Pancreas (tissue), 10 donors: ENCODE data around the gene SV2C. TPM values are rescaled to one million over a fixed set of nuclear protein-coding genes. Genes with fewer than 3 reads are reported as not detected.
A peak's percentile ranks its signal among the peaks of the same experiment; 100 is the strongest.

Experiments
- ATAC-seq, 4 donors: fragments of 200-7000 bp; cut with Tn5 transposase; one replicate each; pipeline versions ENCODE4 v1.8.0 to v1.9.1; 2020; ENCODE audit warnings: mild to moderate bottlenecking in 4 of 4, moderate library complexity in 4 of 4
- DNase-seq, 6 donors: peaks; one replicate each; pipeline ENCODE4 v3.0.0-alpha.2; 2020
- FAIRE-seq: peaks from 2 replicates; lab custom pipeline; 2012; peaks lifted over from hg19 to GRCh38; lab: Jason Lieb, UNC
- H3K27ac ChIP-seq, 4 donors: fragments of 200-600 bp; sonication (generic); 1 replicate in 3 of 4; 2 replicates in 1 of 4; pipeline versions ENCODE4 v1.5.0 to v1.8.0; 2020
- H3K27me3 ChIP-seq, 4 donors: fragments of 200-600 bp; one replicate each; pipeline ENCODE4 v1.8.0; 2021
- H3K36me3 ChIP-seq, 3 donors: fragments of 200-600 bp; sonication (generic) in 1 of 3; one replicate each; pipeline versions ENCODE4 v1.5.0 to v1.8.0; 2020 to 2021
- H3K4me1 ChIP-seq, 3 donors: fragments of 200-600 bp; one replicate each; pipeline ENCODE4 v1.8.0; 2021
- H3K4me3 ChIP-seq, 4 donors: fragments of 200-600 bp; sonication (generic) in 2 of 4; one replicate each; pipeline versions ENCODE4 v1.5.0 to v1.8.0; 2020 to 2021
- H3K9me3 ChIP-seq, 4 donors: fragments of 200-600 bp; one replicate each; pipeline ENCODE4 v1.8.0; 2021
- CTCF ChIP-seq, 4 donors: fragments of 200-600 bp; sonication (generic) in 3 of 4; IDR thresholded peaks; one replicate each; pipeline versions ENCODE4 v1.5.0 to v1.8.0; 2021; ENCODE audit warnings: antibody characterized with exemption in 4 of 4
- WGBS, 2 donors: extraction: QIAGEN DNeasy Blood & Tissue Kit; methylation state at CpG; one replicate each; pipeline ENCODE4 v1.1.7; 2013; 5-methylcytosine and 5-hydroxymethylcytosine counted together
- intact Hi-C, 3 donors: fragments of 100-400 bp; cut with DNase I; formaldehyde crosslinking; loops; one replicate each; pipeline versions ENCODE4 v1.11.1 to v1.14.2; 2022
- polyA plus RNA-seq, 2 donors: library from polyadenylated mRNA; stranded (reverse); fragments of 200-250 nt; gene quantifications; one replicate each; pipeline ENCODE4 v1.2.3, GENCODE V29; 2013
- total RNA-seq, 6 donors: library from RNA; stranded (reverse); fragmentation: NEBNext Ultra II Directional in 4 of 6; extraction: Animal tissue kit (Norgen Biotek cat#: 25700) in 4 of 6; gene quantifications; one replicate each; pipeline versions ENCODE4 v1.2.1 to v1.2.4, GENCODE V29; 2021 to 2023
- donor health status: healthy with polysubstance abuse.
- donor health status: DM: no; HTN: no; CAD: no; lungs with moderate emphysema.
- donor health status: DM: no; HTN: no; CAD: no.
- donor health status: control.
- donor health status: control.
- donor health status: Bipolar disorder and iron deficiency.
- donor health status: DM: yes; HTN: yes; CAD: no.
- donor health status: DM: no; HTN: no; CAD: no.
- donor health status: DM: no; HTN: no; CAD: no.
- donor health status: DM: yes; HTN: yes; CAD: no.

SV2C gene
- total and polyA plus RNA-seq, 8 donors, result 0.05 to 0.18 (median 0.08) TPM; not detected in 1

GRCh38 chr5:76074487-76075065 is 8.6 kb upstream of the SV2C start:
- DNase-seq (no peak), ATAC-seq (peak in 1 of 4 donors; percentile 61), FAIRE-seq (no peak)
- WGBS, 2 donors, result 32 to 47% methylated on average over 2 of the region's 2 CpGs
- intact Hi-C loops, result no loop called here
- Histone ChIP-seq H3K4me1 (no peaks in the 10 kb centered on the region), H3K27me3 (no peaks in the 10 kb centered on the region), H3K27ac (no peak overlapping the region), H3K4me3 (no peak overlapping the region), H3K9me3 (no peaks in the 10 kb centered on the region), H3K36me3 (no peaks in the 10 kb centered on the region)
- peak in 1 of 4 donors; percentile 24 for TF ChIP-seq CTCF (IDR thresholded peaks at IDR 0.05)

- TF ChIP-seq CTCF (IDR thresholded peaks at IDR 0.05), result no peak
- no peaks in the 10 kb centered on the region for H3K9me3 ChIP-seq
- no peak overlapping the region for H3K27ac ChIP-seq
- no peak for FAIRE-seq
- ATAC-seq, result no peak
- DNase-seq, result peak in 1 of 6 donors; percentile 46
- no peaks in the 10 kb centered on the region for H3K36me3 ChIP-seq
- 3% methylated on average over 43 to 45 of the region's 45 CpGs for WGBS, 2 donors
- H3K27me3 ChIP-seq, result peaks cover 0 to 33% (median 7%) of the 10 kb centered on the region in 4 donors
- H3K4me1 ChIP-seq, result peaks cover 0 to 12% (median 7%) of the 10 kb centered on the region in 3 donors
- intact Hi-C loops, result no loop called here
- peak overlapping the region in 1 of 4 donors; percentile 38 for H3K4me3 ChIP-seq
These were observed 1.1 kb upstream of the SV2C start for GRCh38 chr5:76081811-76082771.

GRCh38 chr5:76083555-76084495 is 642 bp downstream of the SV2C start:
- ATAC-seq, result peak in 3 of 4 donors; percentile 19 to 33 (median 25)
- peak in 1 of 6 donors; percentile 32 for DNase-seq
- intact Hi-C loops, result no loop called here
- peaks cover 0 to 49% (median 7%) of the 10 kb centered on the region in 4 donors for H3K27me3 ChIP-seq
- H3K4me1 ChIP-seq, result peaks cover 0 to 12% (median 7%) of the 10 kb centered on the region in 3 donors
- no peak for FAIRE-seq
- WGBS, 2 donors, result 2% methylated on average over 50 of the region's 50 CpGs
- no peak for TF ChIP-seq CTCF (IDR thresholded peaks at IDR 0.05)
- H3K36me3 ChIP-seq, result no peaks in the 10 kb centered on the region
- H3K9me3 ChIP-seq, result no peaks in the 10 kb centered on the region
- no peak overlapping the region for H3K27ac ChIP-seq
- H3K4me3 ChIP-seq, result peak overlapping the region in 2 of 4 donors; percentile 23 to 38

- intact Hi-C loops, result no loop called here
- no peaks in the 10 kb centered on the region for H3K36me3 ChIP-seq
- ATAC-seq, result no peak
- DNase-seq, result peak in 1 of 6 donors; percentile 33
- H3K4me3 ChIP-seq, result peak overlapping the region in 1 of 4 donors; percentile 38
- H3K4me1 ChIP-seq, result peaks cover 0 to 12% (median 7%) of the 10 kb centered on the region in 3 donors
- no peak for TF ChIP-seq CTCF (IDR thresholded peaks at IDR 0.05)
- H3K27ac ChIP-seq, result no peak overlapping the region
- WGBS, 2 donors, result 2% methylated on average over 70 to 74 of the region's 74 CpGs
- no peak for FAIRE-seq
- peaks cover 0 to 56% (median 7%) of the 10 kb centered on the region in 4 donors for H3K27me3 ChIP-seq
- H3K9me3 ChIP-seq, result no peaks in the 10 kb centered on the region
These were observed 1.5 kb downstream of the SV2C start for GRCh38 chr5:76084496-76085242.
